ENCODE results near the gene AHRR. TPM values are rescaled to one million over a fixed set of nuclear protein-coding genes. Genes with fewer than 3 reads are reported as not detected.

The AHRR gene
- total and polyA plus RNA-seq, 9 of the 15 experiments (the other 6 are each of a cell fraction or from before 2014, with no cell fraction given): 0.06 to 1.6 (median 0.75) TPM; not detected in 1

- no TSS peak for BruUV-seq (replicated peaks)
- TF ChIP-seq E2F3 (CRISPR knock-in tag; IDR thresholded peaks at IDR 0.05) (no peak), YBX1 (IDR thresholded peaks at IDR 0.05) (no peak), HNRNPL (IDR thresholded peaks at IDR 0.05; ENCODE audit: low read depth, low read length) (no peak), PYGO2 (tag; IDR thresholded peaks at IDR 0.05) (no peak), DDX20 (tag; IDR thresholded peaks at IDR 0.05; ENCODE audit: low read depth) (no peak), BCOR (IDR thresholded peaks at IDR 0.05) (no peak), ZNF639 (CRISPR knock-in tag; conservative IDR thresholded peaks at IDR 0.05 in 1 of 2, IDR thresholded peaks at IDR 0.05 in 1 of 2) (no peak)
- TF ChIP-seq, protein P1, sequence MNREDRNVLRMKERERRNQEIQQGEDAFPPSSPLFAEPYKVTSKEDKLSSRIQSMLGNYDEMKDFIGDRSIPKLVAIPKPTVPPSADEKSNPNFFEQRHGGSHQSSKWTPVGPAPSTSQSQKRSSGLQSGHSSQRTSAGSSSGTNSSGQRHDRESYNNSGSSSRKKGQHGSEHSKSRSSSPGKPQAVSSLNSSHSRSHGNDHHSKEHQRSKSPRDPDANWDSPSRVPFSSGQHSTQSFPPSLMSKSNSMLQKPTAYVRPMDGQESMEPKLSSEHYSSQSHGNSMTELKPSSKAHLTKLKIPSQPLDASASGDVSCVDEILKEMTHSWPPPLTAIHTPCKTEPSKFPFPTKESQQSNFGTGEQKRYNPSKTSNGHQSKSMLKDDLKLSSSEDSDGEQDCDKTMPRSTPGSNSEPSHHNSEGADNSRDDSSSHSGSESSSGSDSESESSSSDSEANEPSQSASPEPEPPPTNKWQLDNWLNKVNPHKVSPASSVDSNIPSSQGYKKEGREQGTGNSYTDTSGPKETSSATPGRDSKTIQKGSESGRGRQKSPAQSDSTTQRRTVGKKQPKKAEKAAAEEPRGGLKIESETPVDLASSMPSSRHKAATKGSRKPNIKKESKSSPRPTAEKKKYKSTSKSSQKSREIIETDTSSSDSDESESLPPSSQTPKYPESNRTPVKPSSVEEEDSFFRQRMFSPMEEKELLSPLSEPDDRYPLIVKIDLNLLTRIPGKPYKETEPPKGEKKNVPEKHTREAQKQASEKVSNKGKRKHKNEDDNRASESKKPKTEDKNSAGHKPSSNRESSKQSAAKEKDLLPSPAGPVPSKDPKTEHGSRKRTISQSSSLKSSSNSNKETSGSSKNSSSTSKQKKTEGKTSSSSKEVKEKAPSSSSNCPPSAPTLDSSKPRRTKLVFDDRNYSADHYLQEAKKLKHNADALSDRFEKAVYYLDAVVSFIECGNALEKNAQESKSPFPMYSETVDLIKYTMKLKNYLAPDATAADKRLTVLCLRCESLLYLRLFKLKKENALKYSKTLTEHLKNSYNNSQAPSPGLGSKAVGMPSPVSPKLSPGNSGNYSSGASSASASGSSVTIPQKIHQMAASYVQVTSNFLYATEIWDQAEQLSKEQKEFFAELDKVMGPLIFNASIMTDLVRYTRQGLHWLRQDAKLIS (CRISPR knock-in tag; IDR thresholded peaks at IDR 0.05): no peak
- H3K36me3 ChIP-seq (ENCODE audit: control insufficient read depth, insufficient read depth, low read length): no peaks in the 10 kb centered on the region
- no peak overlapping the region; a peak in 1 of 4 replicates for H3K9ac ChIP-seq (ENCODE audit: insufficient read depth in 1 of 2, low read depth in 2 of 2, low read length in 2 of 2)
- POLR2A ChIA-PET: interaction anchor here (1.0 to 1.4 kb wide), 2 partner anchors 12 to 16 kb away, joined by 3 to 4 read pairs; no protein-coding TSS in a partner anchor
- FAIRE-seq (no peak), ATAC-seq (no peak), DNase-seq (ENCODE audit: extremely low read depth in 1 of 4, low spot score in 3 of 4) (no peak)
- H4K20me1 ChIP-seq (replicated peaks; ENCODE audit: control insufficient read depth, insufficient read depth, low read length): no peaks in the 10 kb centered on the region; the same call in 1 of the 2 replicates
- no peak overlapping the region for H3K4me3 ChIP-seq
- intact Hi-C loops (cut with micrococcal nuclease) (no loop called here), in situ Hi-C loops (cut with MboI) (loop anchor here (5.0 kb wide), 1 partner anchor 122 kb away; no protein-coding TSS in a partner anchor)
- CTCF ChIA-PET (ENCODE audit: low intra/inter-chr PET ratio): no interaction called here
- no peak overlapping the region for H3K27ac ChIP-seq (ENCODE audit: extremely low read depth, low read depth, low read length)
- no peak overlapping the region for H2AFZ ChIP-seq (ENCODE audit: low read depth, low read length)
- no peaks in the 10 kb centered on the region for H3K9me1 ChIP-seq (ENCODE audit: control insufficient read depth, insufficient read depth, low read length)
- no peaks in the 10 kb centered on the region for H3K9me3 ChIP-seq (replicated peaks; ENCODE audit: control insufficient read depth, insufficient read depth, low read depth, low read length)
- no peak overlapping the region for H3K4me2 ChIP-seq (ENCODE audit: insufficient read depth, low read length)
- H3K27me3 ChIP-seq (ENCODE audit: control insufficient read depth in 2 of 2, insufficient read depth in 2 of 2, low read length in 2 of 2): peaks cover 43 to 80% of the 10 kb centered on the region in 2 experiments
- H3K4me1 ChIP-seq (replicated peaks in 1 of 2; ENCODE audit: control insufficient read depth in 2 of 2, insufficient read depth in 2 of 2, low read length in 2 of 2): peaks cover 0 to 56% of the 10 kb centered on the region in 2 experiments; a peak in 2 of 5 replicates
- WGBS (ENCODE audit: insufficient coverage, low coverage, missing lambda C conversion rate): 4% methylated on average over 16 of the region's 16 CpGs
- no peaks in the 10 kb centered on the region for H3K79me2 ChIP-seq (ENCODE audit: control insufficient read depth, insufficient read depth, low read length)
These were observed 112.3 kb downstream of the AHRR start for GRCh38 chr5:433836-434235.
